ENCODE results near the gene RNPS1.

RNPS1 gene

GRCh38 chr16:2206780-2207433 is 61.0 kb downstream of the RNPS1 start:
- no peak overlapping the region for H3K27ac Mint-ChIP-seq
- peaks cover 27% of the 10 kb centered on the region for H3K36me3 Mint-ChIP-seq
- peaks cover 44% of the 10 kb centered on the region for H3K4me1 Mint-ChIP-seq
- ATAC-seq: no peak
- H3K27me3 Mint-ChIP-seq: no peaks in the 10 kb centered on the region
- no peaks in the 10 kb centered on the region for H3K9me3 Mint-ChIP-seq
- H3K4me3 Mint-ChIP-seq: peak overlapping the region; percentile 65

GRCh38 chr16:2206420-2206779 is 61.5 kb downstream of the RNPS1 start:
- H3K9me3 Mint-ChIP-seq: no peaks in the 10 kb centered on the region
- H3K4me3 Mint-ChIP-seq: peak overlapping the region; percentile 65
- ATAC-seq: no peak
- H3K4me1 Mint-ChIP-seq: peaks cover 40% of the 10 kb centered on the region
- no peaks in the 10 kb centered on the region for H3K27me3 Mint-ChIP-seq
- peak overlapping the region; percentile 87 for H3K27ac Mint-ChIP-seq
- peaks cover 23% of the 10 kb centered on the region for H3K36me3 Mint-ChIP-seq

- Mint-ChIP-seq H3K4me1 (peaks cover 40% of the 10 kb centered on the region), H3K27me3 (no peaks in the 10 kb centered on the region), H3K9me3 (no peaks in the 10 kb centered on the region), H3K27ac (peak overlapping the region; percentile 87), H3K4me3 (peak overlapping the region; percentile 65), H3K36me3 (peaks cover 23% of the 10 kb centered on the region)
- ATAC-seq: peak; percentile 35
Measured at GRCh38 chr16:2205967-2206313, 62.0 kb downstream of the RNPS1 start.

- peak; percentile 84 for ATAC-seq
- Mint-ChIP-seq H3K27me3 (no peaks in the 10 kb centered on the region), H3K9me3 (no peaks in the 10 kb centered on the region), H3K27ac (peak within 1 kb of the TSS; percentile 87), H3K4me1 (peaks cover 37% of the 10 kb centered on the region), H3K36me3 (peaks cover 19% of the 10 kb centered on the region), H3K4me3 (peak within 1 kb of the TSS; percentile 65)
Measured at GRCh38 chr16:2205104-2205966, 62.6 kb downstream of the RNPS1 start, which contains the start of gene MLST8. Gene MLST8 (plus strand): TSS chr16:2205454. CDS start chr16:2206086, 632 bp downstream.

GRCh38 chr16:2204416-2205103 is 63.4 kb downstream of the RNPS1 start:
- peaks cover 34% of the 10 kb centered on the region for H3K4me1 Mint-ChIP-seq

More at GRCh38 chr16:2204416-2205103, 63.4 kb downstream of the RNPS1 start:
- ATAC-seq: peak; percentile 1
- H3K9me3 Mint-ChIP-seq: no peaks in the 10 kb centered on the region
- peaks cover 17% of the 10 kb centered on the region for H3K36me3 Mint-ChIP-seq
- H3K27ac Mint-ChIP-seq: peak overlapping the region; percentile 87
- no peaks in the 10 kb centered on the region for H3K27me3 Mint-ChIP-seq
- H3K4me3 Mint-ChIP-seq: peak overlapping the region; percentile 65
